ENCODE measurements around the gene COL9A2.

- TF ChIP-seq POLR2AphosphoS5 (IDR thresholded peaks at IDR 0.05; ENCODE audit: low read depth, low read length) (no peak), SPI1 (IDR thresholded peaks at IDR 0.05; ENCODE audit: low read depth, low read length) (no peak)
Observed at GRCh38 chr1:40318970-40319621, 2.0 kb upstream of the COL9A2 start.

Measured in GM12891 (cell line).